Measurements from ENCODE around the gene SLC17A2. TPM values are rescaled to one million over a fixed set of nuclear protein-coding genes. Genes with fewer than 3 reads are reported as not detected.

The SLC17A2 gene
- total and polyA plus RNA-seq, 2 donors (not counting 1 experiment from before 2014, with no cell fraction given): not detected

GRCh38 chr6:25888626-25889025, 41.9 kb downstream of the SLC17A2 start:
- Histone ChIP-seq H3K27me3 (replicated peaks in 1 of 4; ENCODE audit: control extremely low read depth in 1 of 4, control insufficient read depth in 3 of 4, insufficient read depth in 4 of 4, low read length in 3 of 4) (no peaks in the 10 kb centered on the region), H3K4me1 (ENCODE audit: control insufficient read depth in 2 of 2, insufficient read depth in 2 of 2, low read length in 2 of 2) (no peaks in the 10 kb centered on the region), H3K9me3 (ENCODE audit: control extremely low read depth in 1 of 3, control insufficient read depth in 2 of 3, insufficient read depth in 1 of 3, low read length in 2 of 3) (peaks cover 0 to 3% (median 0%) of the 10 kb centered on the region in 3 donors), H3K79me2 (ENCODE audit: control insufficient read depth, insufficient read depth, low read length) (no peaks in the 10 kb centered on the region), H3K36me3 (replicated peaks in 1 of 2; ENCODE audit: control extremely low read depth in 1 of 2, control insufficient read depth in 1 of 2, extremely low read depth in 1 of 2, insufficient read depth in 2 of 2, low read length in 1 of 2) (no peaks in the 10 kb centered on the region), H2AFZ (ENCODE audit: insufficient read depth, low read depth, low read length, poor library complexity, severe bottlenecking) (no peak overlapping the region), H3K27ac (ENCODE audit: low read length in 2 of 2) (no peak overlapping the region), H3K9ac (ENCODE audit: low read length) (no peak overlapping the region), H4K20me1 (ENCODE audit: control insufficient read depth, insufficient read depth, low read length, poor library complexity, severe bottlenecking) (no peaks in the 10 kb centered on the region), H3K4me2 (replicated peaks; ENCODE audit: low read depth, low read length, poor library complexity, severe bottlenecking) (no peak overlapping the region), H3K4me3 (ENCODE audit: control extremely low read depth in 1 of 5, extremely low read depth in 1 of 5, insufficient read depth in 1 of 5, low read depth in 2 of 5, low read length in 4 of 5) (no peak overlapping the region)
- ATAC-seq (ENCODE audit: low read depth) (no peak), DNase-seq (no peak)
- H3K27me3 Mint-ChIP-seq: peaks cover 10% of the 10 kb centered on the region
- H3K4me1 Mint-ChIP-seq: no peaks in the 10 kb centered on the region
- WGBS (ENCODE audit: insufficient coverage): no CpG with 5 or more reads among the region's 2 CpGs
- CTCF ChIA-PET: no interaction called here
- POLR2A ChIA-PET: no interaction called here
- H3K27ac Mint-ChIP-seq: no peak overlapping the region
- no peak overlapping the region for H3K4me3 Mint-ChIP-seq
- no peak for TF ChIP-seq EZH2 (IDR thresholded peaks at IDR 0.05; ENCODE audit: borderline replicate concordance, insufficient read depth, low read depth, low read length, poor library complexity, severe bottlenecking)
- TF ChIP-seq CTCF (IDR thresholded peaks at IDR 0.05): no peak
- no peaks in the 10 kb centered on the region for H3K9me3 Mint-ChIP-seq (ENCODE audit: insufficient read depth)
- intact Hi-C loops (cut with micrococcal nuclease): no loop called here

GRCh38 chr6:25886066-25886465, 44.4 kb downstream of the SLC17A2 start:
- no peak overlapping the region for H2AFZ ChIP-seq (ENCODE audit: insufficient read depth, low read depth, low read length, poor library complexity, severe bottlenecking)
- WGBS (ENCODE audit: insufficient coverage): 100% methylated on average over 1 of the region's 2 CpGs
- H3K27me3 ChIP-seq (replicated peaks in 1 of 4; ENCODE audit: control extremely low read depth in 1 of 4, control insufficient read depth in 3 of 4, insufficient read depth in 4 of 4, low read length in 3 of 4): no peaks in the 10 kb centered on the region
- ChIA-PET CTCF (no interaction called here), POLR2A (no interaction called here)
- DNase-seq (no peak), ATAC-seq (ENCODE audit: low read depth) (no peak)
- H3K9me3 ChIP-seq (ENCODE audit: control extremely low read depth in 1 of 3, control insufficient read depth in 2 of 3, insufficient read depth in 1 of 3, low read length in 2 of 3): peaks cover 0 to 3% (median 0%) of the 10 kb centered on the region in 3 donors
- H3K9ac ChIP-seq (ENCODE audit: low read length): no peak overlapping the region
- Mint-ChIP-seq H3K4me1 (peaks cover 9% of the 10 kb centered on the region), H3K9me3 (ENCODE audit: insufficient read depth) (no peaks in the 10 kb centered on the region), H3K4me3 (no peak overlapping the region), H3K27me3 (peaks cover 15% of the 10 kb centered on the region), H3K27ac (no peak overlapping the region)
- no peak overlapping the region for H3K4me2 ChIP-seq (replicated peaks; ENCODE audit: low read depth, low read length, poor library complexity, severe bottlenecking)
- H3K36me3 ChIP-seq (replicated peaks in 1 of 2; ENCODE audit: control extremely low read depth in 1 of 2, control insufficient read depth in 1 of 2, extremely low read depth in 1 of 2, insufficient read depth in 2 of 2, low read length in 1 of 2): no peaks in the 10 kb centered on the region
- intact Hi-C loops (cut with micrococcal nuclease): no loop called here
- H3K4me1 ChIP-seq (ENCODE audit: control insufficient read depth in 2 of 2, insufficient read depth in 2 of 2, low read length in 2 of 2): peaks cover 0 to 4% of the 10 kb centered on the region in 2 donors
- no peaks in the 10 kb centered on the region for H3K79me2 ChIP-seq (ENCODE audit: control insufficient read depth, insufficient read depth, low read length)
- H3K4me3 ChIP-seq (ENCODE audit: control extremely low read depth in 1 of 5, extremely low read depth in 1 of 5, insufficient read depth in 1 of 5, low read depth in 2 of 5, low read length in 4 of 5): no peak overlapping the region
- no peak for TF ChIP-seq CTCF (IDR thresholded peaks at IDR 0.05)
- TF ChIP-seq EZH2 (IDR thresholded peaks at IDR 0.05; ENCODE audit: borderline replicate concordance, insufficient read depth, low read depth, low read length, poor library complexity, severe bottlenecking): no peak
- H4K20me1 ChIP-seq (ENCODE audit: control insufficient read depth, insufficient read depth, low read length, poor library complexity, severe bottlenecking): no peaks in the 10 kb centered on the region
- H3K27ac ChIP-seq (ENCODE audit: low read length in 2 of 2): no peak overlapping the region
